ENCODE results near the gene GALNT3. TPM values are rescaled to one million over a fixed set of nuclear protein-coding genes. Genes with fewer than 3 reads are reported as not detected.

GALNT3 gene
- total RNA-seq, 1 donor from 2014 or later = 28.7 TPM

- DNase-seq (ENCODE audit: low read depth) = peak; percentile 22
- H3K4me3 ChIP-seq (ENCODE audit: low read depth, low read length) = no peak overlapping the region
Observed at GRCh38 chr2:165833156-165833555, 39.1 kb upstream of the GALNT3 start.

GRCh38 chr2:165827921-165828276 is 33.9 kb upstream of the GALNT3 start:
- H3K4me3 ChIP-seq (ENCODE audit: low read depth, low read length) = no peak overlapping the region
- TF ChIP-seq CTCF (conservative IDR thresholded peaks at IDR 0.05; ENCODE audit: low read depth, low read length) = no peak
- no peak for DNase-seq (ENCODE audit: low read depth)

More at GRCh38 chr2:165833156-165833555, 39.1 kb upstream of the GALNT3 start:
- no peak for TF ChIP-seq CTCF (conservative IDR thresholded peaks at IDR 0.05; ENCODE audit: low read depth, low read length)

- no peak for DNase-seq (ENCODE audit: low read depth)
- no peak for TF ChIP-seq CTCF (conservative IDR thresholded peaks at IDR 0.05; ENCODE audit: low read depth, low read length)
- no peak overlapping the region for H3K4me3 ChIP-seq (ENCODE audit: low read depth, low read length)
Observed at GRCh38 chr2:165827016-165827920, 33.2 kb upstream of the GALNT3 start.

GRCh38 chr2:165825041-165825440 is 31.0 kb upstream of the GALNT3 start:
- H3K4me3 ChIP-seq (ENCODE audit: low read depth, low read length) = no peak overlapping the region
- TF ChIP-seq CTCF (conservative IDR thresholded peaks at IDR 0.05; ENCODE audit: low read depth, low read length) = no peak
- no peak for DNase-seq (ENCODE audit: low read depth)

GRCh38 chr2:165820296-165820695 is 26.2 kb upstream of the GALNT3 start:
- no peak overlapping the region for H3K4me3 ChIP-seq (ENCODE audit: low read depth, low read length)
- TF ChIP-seq CTCF (conservative IDR thresholded peaks at IDR 0.05; ENCODE audit: low read depth, low read length) = no peak
- no peak for DNase-seq (ENCODE audit: low read depth)

- TF ChIP-seq CTCF (conservative IDR thresholded peaks at IDR 0.05; ENCODE audit: low read depth, low read length) = no peak
Observed at GRCh38 chr2:165818920-165819319, 24.9 kb upstream of the GALNT3 start.

More at GRCh38 chr2:165818920-165819319, 24.9 kb upstream of the GALNT3 start:
- no peak overlapping the region for H3K4me3 ChIP-seq (ENCODE audit: low read depth, low read length)
- no peak for DNase-seq (ENCODE audit: low read depth)

Data from epithelial cell of proximal tubule (primary cell).